ENCODE measurements around the gene SEC16A.

DNA sequence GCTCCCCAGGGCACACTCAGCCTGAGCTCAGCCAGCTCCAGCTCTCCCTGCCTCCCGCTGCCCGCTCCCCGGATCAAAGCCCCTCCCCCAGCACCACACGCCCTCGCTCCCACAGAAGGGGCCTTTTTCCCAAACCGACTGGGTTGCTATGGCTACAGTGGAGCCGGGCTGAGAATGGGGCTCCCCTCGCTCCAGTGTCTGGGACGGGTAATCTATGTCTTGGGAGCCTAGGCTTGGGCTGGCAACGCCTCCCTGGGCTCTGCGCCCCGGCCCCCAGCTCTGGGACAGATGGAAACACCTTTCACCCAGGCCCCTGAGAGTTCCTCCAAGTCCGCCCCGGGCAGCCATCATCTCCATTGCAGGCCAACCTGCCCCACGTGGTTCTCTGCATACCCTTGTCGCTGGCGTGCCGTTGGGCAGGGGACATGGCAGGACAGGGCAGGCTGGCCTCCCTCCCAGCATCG, 33.4 kb upstream of the SEC16A start:
- no peak for TF ChIP-seq POLR2A (IDR thresholded peaks at IDR 0.05; ENCODE audit: low read length)
- no peak for TF ChIP-seq GATA1 (IDR thresholded peaks at IDR 0.05; ENCODE audit: low read depth, low read length)
